Activated CD4-positive, alpha-beta T cell treated with anti-CD3 and anti-CD28 coated beads, Interleukin-2, amount 50 U/mL, for 4 hours (primary cell): ENCODE results near the gene PTN.
"Not testable (repeated sequence)": the region's sequence is repeated elsewhere in the genome, so short reads cannot be mapped to it uniquely, and the experiment has no call there.

Experiments used
- DNase-seq, 2 experiments: peaks; one replicate each; pipeline ENCODE4 v3.0.0-alpha.2; 2020

Gene PTN

GRCh38 chr7:137316648-137317353 lies 26.7 kb downstream of the PTN start:
- DNase-seq, result no peak

GRCh38 chr7:137313201-137313600 lies 30.3 kb downstream of the PTN start:
- DNase-seq, result no peak

GRCh38 chr7:137306748-137307147 lies 36.8 kb downstream of the PTN start:
- no peak for DNase-seq

GRCh38 chr7:137305901-137306621 lies 37.5 kb downstream of the PTN start:
- no peak for DNase-seq

- no peak for DNase-seq
These were observed 38.8 kb downstream of the PTN start for GRCh38 chr7:137304624-137305235.

GRCh38 chr7:137304165-137304564 lies 39.4 kb downstream of the PTN start:
- no peak for DNase-seq

GRCh38 chr7:137302081-137302480 lies 41.5 kb downstream of the PTN start:
- DNase-seq, result no peak

- DNase-seq, result no peak
These were observed 45.1 kb downstream of the PTN start for GRCh38 chr7:137298464-137298794.

GRCh38 chr7:137297551-137298463 lies 45.7 kb downstream of the PTN start:
- DNase-seq, result no peak

- no peak for DNase-seq
These were observed 47.0 kb downstream of the PTN start for GRCh38 chr7:137296576-137296975.

- no peak for DNase-seq
These were observed 47.7 kb downstream of the PTN start for GRCh38 chr7:137295739-137296324.

GRCh38 chr7:137289101-137289500 lies 54.4 kb downstream of the PTN start:
- no peak for DNase-seq

- no peak for DNase-seq
These were observed 55.8 kb downstream of the PTN start for GRCh38 chr7:137287651-137288258.

GRCh38 chr7:137283153-137283552 lies 60.4 kb downstream of the PTN start:
- no peak for DNase-seq

- DNase-seq, result no peak
These were observed 61.5 kb downstream of the PTN start for GRCh38 chr7:137282043-137282442.

GRCh38 chr7:137276189-137276588 lies 67.3 kb downstream of the PTN start:
- no peak for DNase-seq

GRCh38 chr7:137272249-137272648 lies 71.3 kb downstream of the PTN start:
- no peak for DNase-seq

GRCh38 chr7:137269240-137269639 lies 74.3 kb downstream of the PTN start:
- no peak for DNase-seq

GRCh38 chr7:137268001-137268865 lies 75.3 kb downstream of the PTN start:
- not testable (repeated sequence) for DNase-seq

GRCh38 chr7:137266764-137267163 lies 76.8 kb downstream of the PTN start:
- no peak for DNase-seq

- not testable (repeated sequence) for DNase-seq
These were observed 78.1 kb downstream of the PTN start for GRCh38 chr7:137265480-137265879.
